SU-DHL-6 (cell line): ENCODE results near the gene HBG1.

Experiments
- H2AFZ ChIP-seq: fragments of 200-600 bp; sonication (generic); 2 replicates; pipeline ENCODE4 v1.6.1; 2014; ENCODE audit warnings: low read depth, mild to moderate bottlenecking, moderate library complexity, mixed read lengths, antibody characterized with exemption, low read length; ENCODE audit not compliant: severe bottlenecking
- H3F3A ChIP-seq: fragments of 200-600 bp; shearing (Covaris generic); 2 replicates; pipeline ENCODE4 v1.6.0; 2016; ENCODE audit warnings: antibody characterized with exemption, mild to moderate bottlenecking; ENCODE audit not compliant: insufficient read depth
- H3K27ac ChIP-seq: fragments of 200-600 bp; sonication (generic); 2 replicates; pipeline ENCODE4 v1.5.1; 2016; ENCODE audit warnings: low read depth, mild to moderate bottlenecking, low read length, moderate library complexity, mixed read lengths
- H3K27me3 ChIP-seq: fragments of 200-600 bp; sonication (generic), shearing (Covaris generic); 2 replicates; pipeline ENCODE4 v1.6.0; 2014; ENCODE audit warnings: mild to moderate bottlenecking, low read length
- H3K36me3 ChIP-seq: fragments of 200-600 bp; sonication (generic); 2 replicates; pipeline ENCODE4 v1.6.1; 2014; ENCODE audit warnings: mild to moderate bottlenecking, low read length, mixed read lengths
- H3K4me2 ChIP-seq: fragments of 300-600, 200-600 bp; shearing (Covaris generic), sonication (generic); 2 replicates; pipeline ENCODE4 v1.6.0; 2014; ENCODE audit warnings: low read length, low read depth, mild to moderate bottlenecking; ENCODE audit not compliant: poor library complexity, severe bottlenecking
- H3K4me3 ChIP-seq: fragments of 200-600 bp; sonication (generic); 2 replicates; pipeline ENCODE4 v1.5.1; 2014; ENCODE audit warnings: antibody characterized with exemption, low read length, mild to moderate bottlenecking, mixed read lengths; ENCODE audit not compliant: insufficient read depth, poor library complexity, severe bottlenecking
- H3K79me2 ChIP-seq: fragments of 200-600 bp; sonication (generic); 2 replicates; pipeline ENCODE4 v1.6.1; 2014; ENCODE audit warnings: mild to moderate bottlenecking, low read length, moderate library complexity; ENCODE audit not compliant: insufficient read depth
- H3K9ac ChIP-seq: fragments of 200-600 bp; sonication (generic); 2 replicates; pipeline ENCODE4 v1.7.0; 2014; ENCODE audit warnings: mild to moderate bottlenecking, low read length
- H3K9me2 ChIP-seq: fragments of 200-600 bp; sonication (generic); replicated peaks from 2 replicates; pipeline ENCODE4 v1.6.1; 2014; ENCODE audit warnings: low read length; ENCODE audit not compliant: insufficient read depth
- H3K9me3 ChIP-seq: fragments of 200-600 bp; sonication (generic); 2 replicates; pipeline ENCODE4 v1.6.1; 2014; ENCODE audit warnings: low read length, mixed read lengths; ENCODE audit not compliant: insufficient read depth
- H4K20me1 ChIP-seq: fragments of 200-600 bp; sonication (generic); 2 replicates; pipeline ENCODE4 v1.6.1; 2014; ENCODE audit warnings: low read depth, mild to moderate bottlenecking, antibody characterized with exemption, low read length, moderate library complexity, mixed read lengths
- EZH2phosphoT487 ChIP-seq: fragments of 200-600 bp; sonication (generic), shearing (Covaris generic); conservative IDR thresholded peaks from 2 replicates; pipeline ENCODE4 v1.6.1; 2018; ENCODE audit warnings: mild to moderate bottlenecking, antibody characterized with exemption, low read length, moderate library complexity, mixed read lengths
- TF ChIP-seq, protein P1 (sequence below): fragments of 200-600 bp; sonication (generic); IDR thresholded peaks from one replicate; pipeline ENCODE4 v1.5.1; 2017; ENCODE audit warnings: antibody characterized with exemption, mild to moderate bottlenecking, low read length, moderate library complexity; ENCODE audit not compliant: insufficient read depth, poor library complexity, severe bottlenecking

Gene HBG1

DNA sequence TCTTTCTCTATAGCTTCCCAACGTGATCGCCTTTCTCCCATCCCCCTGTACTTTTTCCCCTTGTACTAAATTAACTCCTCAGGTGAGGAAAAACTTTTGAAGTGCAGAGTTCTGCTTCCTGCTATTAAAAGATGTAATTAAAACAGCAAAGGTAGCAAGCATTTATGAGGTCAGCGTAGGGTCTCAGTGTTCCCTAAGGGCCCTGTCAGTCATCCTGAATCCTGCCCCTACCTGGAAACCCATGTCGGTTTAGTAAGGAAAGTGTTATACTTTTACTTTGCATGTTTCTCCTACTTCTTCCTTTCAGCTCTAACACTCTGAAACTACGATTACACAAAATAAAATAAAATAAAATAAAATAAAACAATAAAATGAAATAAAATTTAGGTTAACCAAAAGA is 21.5 kb downstream of the HBG1 start:
- Histone ChIP-seq H3K9me2 (no peaks in the 10 kb centered on the region), H3K9ac (no peak overlapping the region), H4K20me1 (no peaks in the 10 kb centered on the region), H2AFZ (no peak overlapping the region), H3F3A (no peaks in the 10 kb centered on the region), H3K9me3 (no peaks in the 10 kb centered on the region), H3K4me3 (no peak overlapping the region), H3K4me2 (no peak overlapping the region), H3K79me2 (no peaks in the 10 kb centered on the region), H3K36me3 (no peaks in the 10 kb centered on the region), H3K27me3 (no peaks in the 10 kb centered on the region), H3K27ac (no peak overlapping the region)
- TF ChIP-seq, protein P1, sequence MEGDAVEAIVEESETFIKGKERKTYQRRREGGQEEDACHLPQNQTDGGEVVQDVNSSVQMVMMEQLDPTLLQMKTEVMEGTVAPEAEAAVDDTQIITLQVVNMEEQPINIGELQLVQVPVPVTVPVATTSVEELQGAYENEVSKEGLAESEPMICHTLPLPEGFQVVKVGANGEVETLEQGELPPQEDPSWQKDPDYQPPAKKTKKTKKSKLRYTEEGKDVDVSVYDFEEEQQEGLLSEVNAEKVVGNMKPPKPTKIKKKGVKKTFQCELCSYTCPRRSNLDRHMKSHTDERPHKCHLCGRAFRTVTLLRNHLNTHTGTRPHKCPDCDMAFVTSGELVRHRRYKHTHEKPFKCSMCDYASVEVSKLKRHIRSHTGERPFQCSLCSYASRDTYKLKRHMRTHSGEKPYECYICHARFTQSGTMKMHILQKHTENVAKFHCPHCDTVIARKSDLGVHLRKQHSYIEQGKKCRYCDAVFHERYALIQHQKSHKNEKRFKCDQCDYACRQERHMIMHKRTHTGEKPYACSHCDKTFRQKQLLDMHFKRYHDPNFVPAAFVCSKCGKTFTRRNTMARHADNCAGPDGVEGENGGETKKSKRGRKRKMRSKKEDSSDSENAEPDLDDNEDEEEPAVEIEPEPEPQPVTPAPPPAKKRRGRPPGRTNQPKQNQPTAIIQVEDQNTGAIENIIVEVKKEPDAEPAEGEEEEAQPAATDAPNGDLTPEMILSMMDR = no peak
- no peak for TF ChIP-seq EZH2phosphoT487

- no peak overlapping the region for H2AFZ ChIP-seq
- no peaks in the 10 kb centered on the region for H3F3A ChIP-seq
- H3K36me3 ChIP-seq = no peaks in the 10 kb centered on the region
- no peaks in the 10 kb centered on the region for H3K9me2 ChIP-seq
- H3K79me2 ChIP-seq = no peaks in the 10 kb centered on the region
- H4K20me1 ChIP-seq = no peaks in the 10 kb centered on the region
- no peak for TF ChIP-seq EZH2phosphoT487
- TF ChIP-seq, protein P1 = no peak
- H3K4me3 ChIP-seq = no peak overlapping the region
- H3K9me3 ChIP-seq = no peaks in the 10 kb centered on the region
- H3K9ac ChIP-seq = no peak overlapping the region
- H3K27ac ChIP-seq = no peak overlapping the region
- no peak overlapping the region for H3K4me2 ChIP-seq
- no peaks in the 10 kb centered on the region for H3K27me3 ChIP-seq
Measured at GRCh38 chr11:5227681-5228080, 22.0 kb downstream of the HBG1 start.

DNA sequence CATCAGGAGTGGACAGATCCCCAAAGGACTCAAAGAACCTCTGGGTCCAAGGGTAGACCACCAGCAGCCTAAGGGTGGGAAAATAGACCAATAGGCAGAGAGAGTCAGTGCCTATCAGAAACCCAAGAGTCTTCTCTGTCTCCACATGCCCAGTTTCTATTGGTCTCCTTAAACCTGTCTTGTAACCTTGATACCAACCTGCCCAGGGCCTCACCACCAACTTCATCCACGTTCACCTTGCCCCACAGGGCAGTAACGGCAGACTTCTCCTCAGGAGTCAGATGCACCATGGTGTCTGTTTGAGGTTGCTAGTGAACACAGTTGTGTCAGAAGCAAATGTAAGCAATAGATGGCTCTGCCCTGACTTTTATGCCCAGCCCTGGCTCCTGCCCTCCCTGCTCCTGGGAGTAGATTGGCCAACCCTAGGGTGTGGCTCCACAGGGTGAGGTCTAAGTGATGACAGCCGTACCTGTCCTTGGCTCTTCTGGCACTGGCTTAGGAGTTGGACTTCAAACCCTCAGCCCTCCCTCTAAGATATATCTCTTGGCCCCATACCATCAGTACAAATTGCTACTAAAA is 22.8 kb downstream of the HBG1 start, which contains the start of gene HBB:
Gene HBB (minus strand): TSS at position 340 of the 579 bp plus-strand sequence. CDS start 50 bp downstream, at position 290.
- Histone ChIP-seq H3K9me3 (no peaks in the 10 kb centered on the region), H3K27ac (no peak within 1 kb of the TSS), H3K27me3 (no peaks in the 10 kb centered on the region), H3K4me3 (no peak within 1 kb of the TSS), H4K20me1 (no peaks in the 10 kb centered on the region), H3K9me2 (no peaks in the 10 kb centered on the region), H3F3A (no peaks in the 10 kb centered on the region), H2AFZ (no peak within 1 kb of the TSS), H3K4me2 (no peak within 1 kb of the TSS), H3K79me2 (no peaks in the 10 kb centered on the region), H3K9ac (no peak within 1 kb of the TSS), H3K36me3 (no peaks in the 10 kb centered on the region)
- no peak for TF ChIP-seq EZH2phosphoT487
- TF ChIP-seq, protein P1 = no peak

GRCh38 chr11:5225480-5225871 is 24.2 kb downstream of the HBG1 start:
- H3K9me3 ChIP-seq = no peaks in the 10 kb centered on the region
- no peak overlapping the region for H2AFZ ChIP-seq
- H3K9ac ChIP-seq = no peak overlapping the region
- H3K27ac ChIP-seq = no peak overlapping the region
- no peaks in the 10 kb centered on the region for H3K27me3 ChIP-seq
- no peaks in the 10 kb centered on the region for H3K79me2 ChIP-seq
- H3K36me3 ChIP-seq = no peaks in the 10 kb centered on the region
- no peaks in the 10 kb centered on the region for H3K9me2 ChIP-seq
- no peaks in the 10 kb centered on the region for H4K20me1 ChIP-seq
- TF ChIP-seq EZH2phosphoT487 = no peak
- TF ChIP-seq, protein P1 = no peak
- H3K4me3 ChIP-seq = no peak overlapping the region
- no peak overlapping the region for H3K4me2 ChIP-seq
- no peaks in the 10 kb centered on the region for H3F3A ChIP-seq
